Right renal cortex interstitium (tissue), 3 donors: ENCODE measurements around the gene FXYD5. TPM values are rescaled to one million over a fixed set of nuclear protein-coding genes. Genes with fewer than 3 reads are reported as not detected.
"Not testable (repeated sequence)": the region's sequence is repeated elsewhere in the genome, so short reads cannot be mapped to it uniquely, and the experiment has no call there.

Experiments
- DNase-seq, 3 donors: peaks; one replicate each; pipeline ENCODE4 v3.0.0-alpha.2; 2013; ENCODE audit warnings: low read depth in 3 of 3, low spot score in 2 of 3
- polyA plus RNA-seq, 3 donors: library from polyadenylated mRNA; unstranded; fragments of 120-200 nt; gene quantifications; one replicate each; pipeline ENCODE4 v1.2.1, GENCODE V29; 2013; ENCODE audit not compliant: insufficient read length in 3 of 3

The FXYD5 gene
- polyA plus RNA-seq, 3 donors = 19.1 to 36.7 (median 25.5) TPM

DNA sequence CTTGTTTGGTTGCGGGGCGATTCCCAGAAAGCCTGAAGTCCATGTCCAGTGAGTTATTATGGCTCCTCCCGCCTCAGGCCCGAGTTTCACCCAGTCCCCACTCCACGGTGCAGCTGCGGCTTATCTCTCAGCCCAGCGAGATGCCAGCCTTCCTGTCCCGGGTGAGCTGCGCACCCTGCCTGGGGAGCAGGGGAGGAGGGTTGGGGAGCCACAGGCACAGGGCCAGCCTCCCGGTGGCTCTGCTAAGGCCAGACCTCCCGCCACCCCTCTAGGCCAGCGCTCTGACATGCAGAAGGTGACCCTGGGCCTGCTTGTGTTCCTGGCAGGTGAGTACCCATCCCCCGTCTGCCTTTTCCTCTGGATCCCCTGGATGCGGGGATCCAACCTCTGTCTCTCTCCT lies 35.4 kb upstream of the FXYD5 start:
- DNase-seq = no peak

GRCh38 chr19:35119578-35120155 lies 34.9 kb upstream of the FXYD5 start:
- DNase-seq = no peak

GRCh38 chr19:35120492-35120891 lies 34.0 kb upstream of the FXYD5 start:
- DNase-seq = no peak

DNA sequence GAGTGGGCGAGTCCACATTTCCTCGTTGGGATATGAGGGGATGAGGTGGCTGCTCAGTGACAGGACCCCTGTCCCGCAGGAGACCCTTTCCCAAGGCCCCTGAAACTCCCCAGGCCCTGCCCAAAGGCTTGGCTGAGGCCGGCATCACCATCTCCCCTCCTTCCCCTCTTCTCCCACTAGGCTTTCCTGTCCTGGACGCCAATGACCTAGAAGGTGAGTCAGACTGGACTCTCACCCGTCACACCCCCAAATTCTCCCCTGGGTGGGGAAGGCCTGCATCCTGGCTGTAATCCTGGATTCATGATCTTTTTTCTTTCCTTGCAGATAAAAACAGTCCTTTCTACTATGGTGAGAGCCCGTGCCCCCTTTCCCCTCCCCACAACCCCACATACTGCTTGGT lies 33.6 kb upstream of the FXYD5 start:
- DNase-seq = no peak

DNA sequence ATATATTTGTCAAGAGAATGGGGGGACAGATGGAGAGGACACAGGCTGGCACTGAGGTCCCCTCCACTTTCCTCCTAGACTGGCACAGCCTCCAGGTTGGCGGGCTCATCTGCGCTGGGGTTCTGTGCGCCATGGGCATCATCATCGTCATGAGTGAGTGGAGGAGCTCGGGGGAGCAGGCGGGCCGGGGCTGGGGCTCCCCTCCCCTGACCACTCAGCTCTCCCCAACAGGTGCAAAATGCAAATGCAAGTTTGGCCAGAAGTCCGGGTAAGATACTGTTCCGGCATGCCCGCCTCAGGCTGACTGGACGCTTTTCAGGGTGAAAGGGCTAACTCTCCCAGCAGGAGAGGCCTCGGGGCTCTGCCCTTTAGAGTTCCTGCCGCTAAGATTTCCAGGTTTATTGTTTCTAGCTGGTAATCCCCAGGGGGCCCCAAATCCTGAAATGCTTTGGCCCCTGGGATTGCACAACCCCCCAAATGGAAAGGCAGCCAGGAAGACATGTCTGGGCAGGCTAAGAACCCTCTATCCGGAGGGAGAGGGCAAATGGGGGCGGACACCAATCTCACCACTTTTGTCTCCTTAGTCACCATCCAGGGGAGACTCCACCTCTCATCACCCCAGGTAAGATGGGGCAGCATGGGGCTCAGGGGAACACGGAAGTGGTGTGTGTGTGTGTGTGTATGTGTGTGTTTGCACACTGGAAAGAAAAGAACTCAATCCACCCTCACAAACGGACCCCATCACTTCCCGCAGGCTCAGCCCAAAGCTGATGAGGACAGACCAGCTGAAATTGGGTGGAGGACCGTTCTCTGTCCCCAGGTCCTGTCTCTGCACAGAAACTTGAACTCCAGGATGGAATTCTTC lies 31.6 kb upstream of the FXYD5 start:
- DNase-seq = no peak

- DNase-seq = no peak
Measured at GRCh38 chr19:35123573-35123972, 31.0 kb upstream of the FXYD5 start.

- peak in 1 of 3 donors; percentile 83 for DNase-seq
Measured at GRCh38 chr19:35124098-35125060, 30.2 kb upstream of the FXYD5 start.

- DNase-seq = no peak
Measured at GRCh38 chr19:35125270-35125717, 29.2 kb upstream of the FXYD5 start.

GRCh38 chr19:35125749-35126623 lies 28.5 kb upstream of the FXYD5 start:
- DNase-seq = no peak

GRCh38 chr19:35126624-35126959 lies 27.9 kb upstream of the FXYD5 start:
- no peak for DNase-seq

GRCh38 chr19:35127871-35128270 lies 26.7 kb upstream of the FXYD5 start:
- DNase-seq = no peak

DNA sequence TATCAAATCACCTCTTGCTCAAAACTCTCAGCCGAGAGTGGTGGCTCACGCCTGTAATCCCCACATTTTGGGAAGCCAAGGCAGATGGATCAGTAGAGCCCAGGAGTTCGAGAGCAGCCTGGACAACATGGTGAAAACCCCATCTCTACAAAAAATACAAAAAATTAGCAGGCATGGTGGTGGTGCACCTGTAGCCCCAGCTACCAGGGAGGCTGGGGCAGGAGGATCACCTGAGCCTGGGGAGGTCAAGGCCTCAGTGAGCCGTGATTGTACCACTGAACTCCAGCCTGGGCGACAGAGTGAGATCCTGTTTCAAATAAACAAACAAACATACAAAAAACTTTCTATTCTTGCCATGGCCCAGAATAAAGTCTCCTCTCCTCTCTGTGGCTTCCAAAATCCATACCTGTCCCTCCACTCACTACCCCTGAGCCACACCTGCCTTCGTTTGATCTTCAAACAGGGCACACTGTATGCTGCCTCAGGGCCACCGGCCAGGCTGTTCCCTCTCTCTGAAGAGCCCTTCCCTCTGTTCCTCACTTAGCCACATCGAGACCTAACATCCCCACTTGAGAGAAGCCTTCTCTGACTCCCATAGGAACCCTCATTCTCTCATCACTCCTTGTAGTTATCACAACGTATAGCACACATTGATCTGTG lies 26.0 kb upstream of the FXYD5 start:
- DNase-seq = no peak

GRCh38 chr19:35129724-35130274 lies 24.7 kb upstream of the FXYD5 start:
- not testable (repeated sequence) for DNase-seq

- DNase-seq = no peak
Measured at GRCh38 chr19:35130761-35131720, 23.5 kb upstream of the FXYD5 start.

DNA sequence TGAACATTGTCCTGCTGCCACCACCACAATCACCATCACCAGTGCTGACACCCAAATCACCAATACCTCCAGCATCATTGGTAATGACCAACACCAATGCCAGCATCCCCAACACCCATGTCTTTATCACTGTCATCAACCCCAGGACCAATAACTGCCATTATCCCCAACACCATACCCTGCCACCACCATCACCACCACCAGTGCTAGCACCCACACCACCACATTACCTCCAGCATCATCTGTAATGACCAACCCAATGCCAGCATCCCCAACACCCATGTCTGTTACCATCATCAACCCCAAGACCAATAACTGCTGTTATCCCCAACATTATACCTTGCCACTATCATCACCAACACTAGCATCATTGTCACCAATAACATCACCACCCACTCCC lies 22.3 kb upstream of the FXYD5 start:
- DNase-seq = no peak

DNA sequence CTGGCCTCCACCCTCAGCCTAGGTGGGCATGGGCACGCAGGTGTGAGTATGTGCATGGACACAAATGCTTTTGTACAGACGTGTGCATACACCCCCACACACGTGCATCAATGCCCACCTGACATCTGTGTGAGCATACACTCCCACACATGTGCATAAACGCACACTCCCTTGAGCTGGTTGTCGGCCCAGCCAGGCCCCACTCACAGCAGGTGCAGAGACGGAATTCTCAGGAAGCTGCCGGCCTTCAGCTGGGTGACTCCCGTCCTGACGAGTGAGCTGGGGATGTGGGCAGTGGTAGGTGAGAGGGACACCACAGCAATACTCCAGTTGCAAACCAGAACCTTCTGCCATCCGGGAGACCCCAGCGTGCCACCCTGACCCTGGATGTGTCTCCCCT lies 20.7 kb upstream of the FXYD5 start:
- DNase-seq = no peak

- DNase-seq = no peak
Measured at GRCh38 chr19:35134601-35135242, 19.8 kb upstream of the FXYD5 start, which contains the start of gene LGI4. LGI4 (minus strand) TSS chr19:35135059; CDS start chr19:35134680, 379 bp downstream.
